GM18867 (cell line): ENCODE measurements around the gene DTX3.
"Not testable (repeated sequence)": the region's sequence is repeated elsewhere in the genome, so short reads cannot be mapped to it uniquely, and the experiment has no call there.

ENCODE experiments used
- ATAC-seq: cut with Tn5 transposase; IDR thresholded peaks from one replicate; pipeline ENCODE4 v1.9.1; 2021; ENCODE audit warnings: mild to moderate bottlenecking, moderate library complexity; ENCODE audit not compliant: unreplicated experiment

DTX3 gene

GRCh38 chr12:57604454-57604991, at the start of gene DTX3:
TSS of gene DTX3 (plus strand) at chr12:57604824. CDS start at chr12:57606518, 1,694 bp downstream.
- ATAC-seq = no peak

GRCh38 chr12:57554897-57555296, 49.7 kb upstream of the DTX3 start:
- ATAC-seq = no peak

GRCh38 chr12:57558864-57559263, 45.8 kb upstream of the DTX3 start:
- no peak for ATAC-seq

- no peak for ATAC-seq
Measured at GRCh38 chr12:57560516-57560915, 44.1 kb upstream of the DTX3 start.

GRCh38 chr12:57561117-57561516, 43.5 kb upstream of the DTX3 start:
- ATAC-seq = not testable (repeated sequence)

- no peak for ATAC-seq
Measured at GRCh38 chr12:57563358-57563757, 41.3 kb upstream of the DTX3 start.

- ATAC-seq = no peak
Measured at GRCh38 chr12:57564178-57564740, 40.4 kb upstream of the DTX3 start.

GRCh38 chr12:57568838-57569237, 35.8 kb upstream of the DTX3 start:
- no peak for ATAC-seq

GRCh38 chr12:57569858-57570257, 34.8 kb upstream of the DTX3 start:
- no peak for ATAC-seq

GRCh38 chr12:57570438-57570837, 34.2 kb upstream of the DTX3 start:
- ATAC-seq = not testable (repeated sequence)

- no peak for ATAC-seq
Measured at GRCh38 chr12:57571926-57572762, 32.5 kb upstream of the DTX3 start.

GRCh38 chr12:57574795-57575194, 29.8 kb upstream of the DTX3 start:
- no peak for ATAC-seq

- no peak for ATAC-seq
Measured at GRCh38 chr12:57575771-57576612, 28.6 kb upstream of the DTX3 start.

- no peak for ATAC-seq
Measured at GRCh38 chr12:57576613-57577160, 27.9 kb upstream of the DTX3 start.

GRCh38 chr12:57577981-57578758, 26.5 kb upstream of the DTX3 start:
- ATAC-seq = no peak

GRCh38 chr12:57579011-57579410, 25.6 kb upstream of the DTX3 start:
- ATAC-seq = no peak

GRCh38 chr12:57579677-57580465, 24.8 kb upstream of the DTX3 start:
- ATAC-seq = no peak

- ATAC-seq = no peak
Measured at GRCh38 chr12:57580466-57580795, 24.2 kb upstream of the DTX3 start.

GRCh38 chr12:57581802-57582201, 22.8 kb upstream of the DTX3 start:
- no peak for ATAC-seq

GRCh38 chr12:57582440-57582839, 22.2 kb upstream of the DTX3 start:
- ATAC-seq = no peak
